ENCODE measurements around the gene STARD13. TPM values are rescaled to one million over a fixed set of nuclear protein-coding genes. Genes with fewer than 3 reads are reported as not detected.
A peak's percentile ranks its signal among the peaks of the same experiment; 100 is the strongest.

STARD13 gene
- total RNA-seq, 1 experiment from 2014 or later, result 26.6 TPM

DNA sequence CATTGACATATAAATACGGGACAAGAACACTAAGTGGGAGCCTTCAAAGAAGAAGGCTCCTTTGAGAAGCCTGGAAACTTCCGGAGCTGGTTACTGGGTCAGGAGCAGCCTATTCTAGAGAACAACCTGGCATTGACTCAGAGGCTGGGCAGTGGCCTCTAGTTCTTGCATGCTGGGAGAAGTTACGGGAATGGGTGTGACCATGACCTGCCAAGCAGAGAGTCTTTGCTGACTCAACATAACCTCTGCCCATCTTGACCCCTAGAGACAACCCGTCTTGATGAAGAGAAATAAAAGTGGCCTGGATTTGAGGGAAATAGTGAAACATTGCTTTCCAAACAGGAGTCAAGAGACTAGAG is 21.0 kb downstream of the STARD13 start:
- no peaks in the 10 kb centered on the region for H3K27me3 ChIP-seq (ENCODE audit: low read length)

DNA sequence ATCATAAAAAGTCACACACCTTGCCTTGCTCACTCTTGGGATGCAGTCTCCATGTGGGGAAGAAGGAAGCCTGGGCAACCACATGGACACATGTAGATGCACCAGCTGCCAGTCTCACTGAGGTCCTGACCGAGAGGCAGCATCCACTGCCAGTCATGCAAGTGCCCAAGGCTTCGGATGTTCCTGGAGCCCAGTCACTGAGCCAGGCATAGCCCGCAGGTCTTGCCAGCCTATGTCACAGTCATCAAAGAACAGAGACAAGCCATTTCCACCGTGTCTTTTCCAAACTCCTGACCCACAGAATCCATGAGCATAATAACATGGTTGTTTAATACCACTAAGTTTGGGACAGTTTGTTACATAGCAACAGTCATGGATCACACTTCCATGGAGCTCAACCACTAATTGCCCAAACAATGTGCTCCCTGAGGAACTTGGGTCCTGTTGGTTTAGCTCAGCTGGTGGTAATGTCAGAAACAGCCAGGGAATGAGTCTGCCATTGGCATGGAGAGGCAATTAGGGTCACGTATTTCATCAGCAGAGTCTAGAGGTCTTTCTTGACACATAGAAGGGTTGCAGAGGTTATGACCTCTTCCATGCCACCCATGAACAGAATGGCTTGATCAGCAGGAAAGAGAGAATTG is 21.5 kb downstream of the STARD13 start:
- Histone ChIP-seq H3K36me3 (ENCODE audit: low read depth, low read length) (no peaks in the 10 kb centered on the region), H3K4me3 (ENCODE audit: low read length) (no peak overlapping the region), H3K27me3 (ENCODE audit: low read length) (no peaks in the 10 kb centered on the region), H3K4me2 (ENCODE audit: low read length) (no peak overlapping the region), H3F3A (ENCODE audit: low read length, unreplicated experiment) (no peaks in the 10 kb centered on the region), H3K4me1 (ENCODE audit: insufficient read depth, low read length) (peaks cover 55% of the 10 kb centered on the region), H3K9me2 (replicated peaks; ENCODE audit: low read length) (no peaks in the 10 kb centered on the region), H3K27ac (ENCODE audit: low read length) (no peak overlapping the region), H3K9ac (ENCODE audit: low read length) (no peak overlapping the region), H3K79me2 (ENCODE audit: low read length) (peaks cover 94% of the 10 kb centered on the region), H3K9me3 (ENCODE audit: low read length) (no peaks in the 10 kb centered on the region), H4K20me1 (ENCODE audit: low read length) (no peaks in the 10 kb centered on the region), H2AFZ (ENCODE audit: low read length) (no peak overlapping the region)
- no peak for ATAC-seq
- POLR2A ChIA-PET (ENCODE audit: unreplicated experiment), result no interaction called here
- CTCF ChIA-PET, result no interaction called here
- no peak for TF ChIP-seq EZH2phosphoT487 (IDR thresholded peaks at IDR 0.05; ENCODE audit: borderline replicate concordance, low read length)
- intact Hi-C loops (cut with micrococcal nuclease), result no loop called here
- BruUV-seq (replicated peaks), result no TSS peak
- DNase-seq, result no peak

More for the DNA sequence above, 21.0 kb downstream of the STARD13 start:
- TF ChIP-seq EZH2 (IDR thresholded peaks at IDR 0.05; ENCODE audit: low read length, unreplicated experiment) (no peak), EZH2phosphoT487 (IDR thresholded peaks at IDR 0.05; ENCODE audit: borderline replicate concordance, low read length) (no peak)
- TF ChIP-seq, protein P1, sequence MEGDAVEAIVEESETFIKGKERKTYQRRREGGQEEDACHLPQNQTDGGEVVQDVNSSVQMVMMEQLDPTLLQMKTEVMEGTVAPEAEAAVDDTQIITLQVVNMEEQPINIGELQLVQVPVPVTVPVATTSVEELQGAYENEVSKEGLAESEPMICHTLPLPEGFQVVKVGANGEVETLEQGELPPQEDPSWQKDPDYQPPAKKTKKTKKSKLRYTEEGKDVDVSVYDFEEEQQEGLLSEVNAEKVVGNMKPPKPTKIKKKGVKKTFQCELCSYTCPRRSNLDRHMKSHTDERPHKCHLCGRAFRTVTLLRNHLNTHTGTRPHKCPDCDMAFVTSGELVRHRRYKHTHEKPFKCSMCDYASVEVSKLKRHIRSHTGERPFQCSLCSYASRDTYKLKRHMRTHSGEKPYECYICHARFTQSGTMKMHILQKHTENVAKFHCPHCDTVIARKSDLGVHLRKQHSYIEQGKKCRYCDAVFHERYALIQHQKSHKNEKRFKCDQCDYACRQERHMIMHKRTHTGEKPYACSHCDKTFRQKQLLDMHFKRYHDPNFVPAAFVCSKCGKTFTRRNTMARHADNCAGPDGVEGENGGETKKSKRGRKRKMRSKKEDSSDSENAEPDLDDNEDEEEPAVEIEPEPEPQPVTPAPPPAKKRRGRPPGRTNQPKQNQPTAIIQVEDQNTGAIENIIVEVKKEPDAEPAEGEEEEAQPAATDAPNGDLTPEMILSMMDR (conservative IDR thresholded peaks at IDR 0.05; ENCODE audit: low read depth, low read length), result no peak
- Histone ChIP-seq H3K4me1 (ENCODE audit: insufficient read depth, low read length) (peaks cover 55% of the 10 kb centered on the region), H3K4me2 (ENCODE audit: low read length) (peak overlapping the region; percentile 14), H3K9me3 (ENCODE audit: low read length) (no peaks in the 10 kb centered on the region), H4K20me1 (ENCODE audit: low read length) (no peaks in the 10 kb centered on the region), H3F3A (ENCODE audit: low read length, unreplicated experiment) (no peaks in the 10 kb centered on the region), H3K4me3 (ENCODE audit: low read length) (no peak overlapping the region), H3K79me2 (ENCODE audit: low read length) (peaks cover 94% of the 10 kb centered on the region), H3K9me2 (replicated peaks; ENCODE audit: low read length) (no peaks in the 10 kb centered on the region), H3K9ac (ENCODE audit: low read length) (no peak overlapping the region), H2AFZ (ENCODE audit: low read length) (no peak overlapping the region), H3K27ac (ENCODE audit: low read length) (0 out of 2 replicates have a peak overlapping the region, but pooled peaks have one; percentile 14), H3K36me3 (ENCODE audit: low read depth, low read length) (no peaks in the 10 kb centered on the region)
- ATAC-seq (no peak), DNase-seq (no peak)
- BruUV-seq (replicated peaks), result no TSS peak
- ChIA-PET POLR2A (ENCODE audit: unreplicated experiment) (no interaction called here), CTCF (no interaction called here)
- intact Hi-C loops (cut with micrococcal nuclease), result no loop called here

DNA sequence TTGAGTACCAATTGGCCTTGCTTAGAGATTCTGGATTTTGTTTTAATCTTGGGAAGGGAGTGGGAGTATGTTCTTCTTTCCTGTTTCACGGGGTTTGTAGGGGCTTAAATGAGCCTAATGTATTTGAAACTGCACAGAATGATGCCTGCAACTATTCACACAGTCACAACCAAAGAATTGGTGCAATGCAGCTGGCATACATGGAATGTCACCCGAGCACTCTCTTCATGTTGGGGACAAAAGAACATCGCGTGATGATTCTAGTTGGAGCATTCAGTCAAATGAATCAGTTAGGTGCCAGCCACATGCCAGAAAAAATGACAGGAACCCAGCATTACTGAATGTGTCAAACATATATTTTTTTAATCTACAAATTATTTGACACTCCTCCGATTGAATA is 22.1 kb downstream of the STARD13 start:
- Histone ChIP-seq H3K4me2 (ENCODE audit: low read length) (no peak overlapping the region), H3K36me3 (ENCODE audit: low read depth, low read length) (no peaks in the 10 kb centered on the region), H3K4me3 (ENCODE audit: low read length) (no peak overlapping the region), H3K79me2 (ENCODE audit: low read length) (peaks cover 94% of the 10 kb centered on the region), H3K9ac (ENCODE audit: low read length) (no peak overlapping the region), H2AFZ (ENCODE audit: low read length) (no peak overlapping the region), H3K4me1 (ENCODE audit: insufficient read depth, low read length) (peaks cover 55% of the 10 kb centered on the region), H3K27ac (ENCODE audit: low read length) (no peak overlapping the region), H3K9me3 (ENCODE audit: low read length) (no peaks in the 10 kb centered on the region), H3F3A (ENCODE audit: low read length, unreplicated experiment) (no peaks in the 10 kb centered on the region), H3K9me2 (replicated peaks; ENCODE audit: low read length) (no peaks in the 10 kb centered on the region), H4K20me1 (ENCODE audit: low read length) (no peaks in the 10 kb centered on the region), H3K27me3 (ENCODE audit: low read length) (no peaks in the 10 kb centered on the region)
- DNase-seq (no peak), ATAC-seq (no peak)
- POLR2A ChIA-PET (ENCODE audit: unreplicated experiment), result no interaction called here
- CTCF ChIA-PET, result no interaction called here
- no TSS peak for BruUV-seq (replicated peaks)
- intact Hi-C loops (cut with micrococcal nuclease), result no loop called here
- TF ChIP-seq EZH2 (IDR thresholded peaks at IDR 0.05; ENCODE audit: low read length, unreplicated experiment) (no peak), EZH2phosphoT487 (IDR thresholded peaks at IDR 0.05; ENCODE audit: borderline replicate concordance, low read length) (no peak)
- TF ChIP-seq, protein P1 (conservative IDR thresholded peaks at IDR 0.05; ENCODE audit: low read depth, low read length), result no peak
